Renal pelvis (tissue), 4 donors: ENCODE data around the gene DLGAP1. TPM values are rescaled to one million over a fixed set of nuclear protein-coding genes. Genes with fewer than 3 reads are reported as not detected.
"Not testable (repeated sequence)": the region's sequence is repeated elsewhere in the genome, so short reads cannot be mapped to it uniquely, and the experiment has no call there.

Experiments used
- DNase-seq: peaks from one replicate; pipeline ENCODE4 v3.0.0-alpha.2; 2013
- polyA plus RNA-seq, 3 donors: library from polyadenylated mRNA; unstranded; fragments of 120-200 nt; gene quantifications; one replicate each; pipeline ENCODE4 v1.2.1, GENCODE V29; 2013; ENCODE audit not compliant: insufficient read length in 3 of 3

DLGAP1 gene
- polyA plus RNA-seq, 3 donors, result 4.7 to 5.1 (median 5.0) TPM

- DNase-seq, result not testable (repeated sequence)
Observed at GRCh38 chr18:4287340-4287739, 167.8 kb downstream of the DLGAP1 start.

- no peak for DNase-seq
Observed at GRCh38 chr18:4286256-4286655, 168.9 kb downstream of the DLGAP1 start.

DNA sequence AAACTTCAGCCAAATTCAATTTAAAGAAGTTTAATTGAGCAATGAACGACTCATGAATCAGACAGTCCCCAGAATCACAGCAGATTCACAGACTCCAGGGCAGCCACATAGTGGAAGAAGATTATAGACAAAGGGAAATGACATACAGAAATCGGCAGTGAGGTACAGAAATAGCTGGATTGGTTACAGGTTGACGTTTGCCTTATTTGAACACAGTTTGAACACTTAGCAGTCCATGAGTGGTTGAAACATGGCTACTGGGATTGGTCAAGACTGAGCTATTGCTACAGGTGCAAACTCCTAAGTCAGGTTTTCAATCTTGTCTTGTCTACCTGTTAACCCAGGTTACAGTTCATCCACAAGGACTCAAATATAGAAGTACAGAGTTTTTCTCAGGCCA lies 169.6 kb downstream of the DLGAP1 start:
- DNase-seq, result no peak

DNA sequence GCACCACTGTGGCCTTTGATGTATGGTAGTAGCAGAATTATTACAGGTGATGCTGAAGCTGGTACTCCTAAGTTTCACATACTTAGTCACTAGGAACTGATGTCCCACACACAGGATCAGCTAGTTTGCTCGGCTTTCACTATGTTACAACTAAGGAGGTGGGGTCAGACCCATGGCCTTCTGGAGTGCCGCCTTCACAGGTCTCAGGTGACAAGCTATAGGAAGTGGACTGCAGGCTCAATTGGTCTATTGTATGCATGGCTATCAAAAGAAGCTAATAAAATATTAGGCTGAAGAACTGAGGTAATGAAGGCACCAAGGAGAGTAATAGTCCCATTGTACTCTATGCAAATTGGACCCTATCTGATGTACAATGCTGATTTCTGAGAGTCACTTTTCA lies 170.6 kb downstream of the DLGAP1 start:
- no peak for DNase-seq

GRCh38 chr18:4283746-4284291 lies 171.3 kb downstream of the DLGAP1 start:
- DNase-seq, result no peak

- DNase-seq, result no peak
Observed at GRCh38 chr18:4282954-4283353, 172.2 kb downstream of the DLGAP1 start.

DNA sequence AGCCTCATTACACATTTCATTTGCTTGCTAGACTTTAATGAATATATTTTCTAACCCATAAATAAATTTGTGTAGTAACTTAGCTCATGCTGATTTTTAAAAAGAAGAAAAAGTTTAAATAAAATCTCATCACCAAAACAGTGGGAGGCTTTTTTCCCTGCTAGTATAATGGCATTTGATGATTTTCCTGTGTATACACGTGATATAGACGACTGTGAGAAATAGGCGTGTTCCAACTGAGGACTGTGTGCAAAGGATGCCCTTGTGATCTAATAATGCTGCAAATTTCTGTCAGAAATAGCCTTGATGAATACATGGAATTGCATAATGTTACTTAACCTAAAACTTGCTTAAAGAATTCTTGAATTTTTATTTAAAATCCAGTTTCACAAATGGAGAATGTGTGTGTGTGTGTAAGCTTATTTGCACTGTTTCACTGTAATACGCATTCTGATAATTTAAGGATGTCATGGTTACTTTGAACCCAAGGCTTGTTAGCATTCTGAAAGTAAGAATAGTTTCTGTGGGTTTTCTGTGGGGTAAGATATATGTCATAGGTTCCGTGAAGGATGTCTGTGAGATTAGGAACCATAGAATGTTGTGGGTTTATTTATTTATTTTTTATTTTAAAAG lies 178.0 kb downstream of the DLGAP1 start:
- DNase-seq, result no peak

DNA sequence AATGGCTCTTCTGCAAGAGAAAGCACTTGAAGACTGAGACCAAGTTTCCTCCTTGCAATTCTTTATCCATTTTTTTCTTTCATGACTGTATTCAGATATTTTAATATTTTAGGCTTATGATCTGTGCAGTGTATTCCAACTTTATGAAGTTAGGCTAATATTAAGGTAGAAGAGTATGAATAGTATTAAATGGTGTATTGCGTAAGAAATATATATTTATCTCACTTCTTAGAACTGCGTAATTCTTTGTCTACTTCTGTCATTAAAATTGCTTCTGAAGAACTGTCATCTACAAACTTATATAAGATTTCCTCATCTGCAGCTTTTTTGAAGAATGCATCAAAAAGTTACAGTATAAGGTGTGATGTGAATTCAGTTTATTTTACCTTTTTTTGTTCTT lies 183.2 kb downstream of the DLGAP1 start:
- no peak for DNase-seq

DNA sequence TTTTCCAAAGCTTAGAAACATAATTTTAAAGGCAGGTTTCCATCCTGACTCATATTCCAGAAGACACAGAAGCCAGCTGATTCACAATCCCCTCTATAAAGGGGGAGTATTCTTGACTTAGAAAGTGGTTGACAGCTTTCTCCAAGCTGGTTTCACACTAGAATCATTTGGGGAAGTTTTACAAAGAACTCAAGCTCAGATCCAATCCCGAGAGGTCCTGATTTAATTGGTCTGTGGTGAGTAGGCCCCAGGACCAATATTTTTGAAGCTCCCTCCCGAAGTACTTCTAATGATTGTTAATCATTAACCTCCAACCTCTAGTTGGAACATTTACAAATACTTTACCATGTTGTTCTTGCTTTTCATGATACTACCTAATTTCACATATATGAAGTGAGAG lies 184.1 kb downstream of the DLGAP1 start:
- DNase-seq, result no peak

GRCh38 chr18:4270016-4270415 lies 185.1 kb downstream of the DLGAP1 start:
- DNase-seq, result no peak

DNA sequence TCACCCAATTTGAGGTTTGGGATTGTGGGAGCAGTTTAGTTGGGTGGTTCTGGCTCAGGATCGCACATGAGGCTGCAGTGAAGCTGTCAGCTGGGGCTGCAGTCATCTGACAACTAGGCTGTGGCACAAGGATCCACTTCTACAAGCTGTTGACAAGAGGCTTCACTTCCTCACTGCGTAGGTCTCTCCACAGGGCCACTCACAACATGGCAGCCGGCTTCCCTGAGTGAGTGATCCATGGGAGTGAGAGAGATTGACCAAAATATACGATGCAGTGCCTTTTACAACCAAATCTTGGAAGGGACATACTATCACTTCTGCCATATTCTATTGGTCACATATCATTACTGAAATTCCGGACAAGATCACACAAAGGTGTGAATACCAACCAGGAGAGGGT lies 187.5 kb downstream of the DLGAP1 start:
- DNase-seq, result no peak

- DNase-seq, result no peak
Observed at GRCh38 chr18:4264347-4264791, 190.7 kb downstream of the DLGAP1 start.

GRCh38 chr18:4260107-4260506 lies 195.0 kb downstream of the DLGAP1 start:
- DNase-seq, result no peak

- DNase-seq, result no peak
Observed at GRCh38 chr18:4256766-4257417, 198.2 kb downstream of the DLGAP1 start.

- DNase-seq, result no peak
Observed at GRCh38 chr18:4254840-4255239, 200.3 kb downstream of the DLGAP1 start.

DNA sequence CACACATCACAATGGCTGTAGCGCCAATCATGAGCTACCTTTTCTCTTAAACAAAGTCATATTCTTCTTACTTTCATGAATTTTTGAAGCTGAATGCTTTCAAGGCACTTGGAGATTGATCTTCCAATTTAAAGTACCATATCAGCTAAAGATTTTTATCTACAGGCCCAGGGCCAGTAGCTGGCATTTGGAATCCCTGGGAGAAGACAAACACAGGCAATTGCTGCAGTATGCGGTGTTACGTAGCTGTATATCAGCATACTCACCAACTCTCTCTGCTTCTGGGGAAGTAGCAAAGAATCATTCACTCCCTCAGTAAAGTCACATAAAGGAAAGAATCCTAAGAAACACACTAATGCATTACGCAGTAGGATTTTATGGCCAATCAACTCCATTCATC lies 202.3 kb downstream of the DLGAP1 start:
- DNase-seq, result no peak

- DNase-seq, result no peak
Observed at GRCh38 chr18:4251873-4252272, 203.2 kb downstream of the DLGAP1 start.

DNA sequence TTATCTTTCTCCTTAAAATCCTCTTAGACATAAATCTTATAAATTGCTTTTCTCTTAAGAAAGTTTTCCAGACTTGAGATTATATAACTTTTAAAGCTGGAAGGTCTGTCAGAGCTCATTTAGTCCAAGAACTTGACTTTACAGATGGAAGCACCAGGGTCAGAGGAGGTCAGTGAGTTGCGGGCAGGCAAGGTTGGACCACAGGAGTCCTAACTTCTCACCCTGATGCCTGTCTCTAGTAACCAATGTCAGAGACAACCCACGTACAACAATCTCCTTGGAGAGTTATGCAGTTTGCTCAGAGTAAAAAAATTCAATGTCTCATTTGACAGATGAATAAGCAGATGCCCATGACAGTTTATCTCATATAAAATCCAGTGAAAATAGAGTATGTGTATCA lies 203.9 kb downstream of the DLGAP1 start:
- no peak for DNase-seq

- DNase-seq, result no peak
Observed at GRCh38 chr18:4250141-4250540, 205.0 kb downstream of the DLGAP1 start.

GRCh38 chr18:4248686-4249085 lies 206.4 kb downstream of the DLGAP1 start:
- no peak for DNase-seq

- DNase-seq, result no peak
Observed at GRCh38 chr18:4246374-4246773, 208.7 kb downstream of the DLGAP1 start.

DNA sequence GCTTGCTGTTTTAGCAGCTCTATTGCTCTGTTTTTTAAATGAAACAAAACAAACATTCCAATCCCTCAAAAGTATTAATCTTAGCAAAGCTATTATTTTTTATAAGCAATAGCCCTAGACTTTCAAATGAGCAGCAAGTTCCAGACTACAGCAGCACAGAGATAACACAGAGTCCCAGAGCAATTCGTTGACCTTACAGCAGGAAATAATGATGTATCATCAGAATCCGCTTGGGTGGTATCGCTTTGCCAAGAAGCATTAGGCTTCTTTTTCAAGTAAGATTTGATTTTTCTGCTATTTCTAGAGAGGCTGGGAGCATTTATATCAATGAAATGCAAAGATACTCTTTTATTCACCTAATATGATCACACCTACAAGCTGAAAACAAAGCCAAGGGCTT lies 209.7 kb downstream of the DLGAP1 start:
- DNase-seq, result no peak

DNA sequence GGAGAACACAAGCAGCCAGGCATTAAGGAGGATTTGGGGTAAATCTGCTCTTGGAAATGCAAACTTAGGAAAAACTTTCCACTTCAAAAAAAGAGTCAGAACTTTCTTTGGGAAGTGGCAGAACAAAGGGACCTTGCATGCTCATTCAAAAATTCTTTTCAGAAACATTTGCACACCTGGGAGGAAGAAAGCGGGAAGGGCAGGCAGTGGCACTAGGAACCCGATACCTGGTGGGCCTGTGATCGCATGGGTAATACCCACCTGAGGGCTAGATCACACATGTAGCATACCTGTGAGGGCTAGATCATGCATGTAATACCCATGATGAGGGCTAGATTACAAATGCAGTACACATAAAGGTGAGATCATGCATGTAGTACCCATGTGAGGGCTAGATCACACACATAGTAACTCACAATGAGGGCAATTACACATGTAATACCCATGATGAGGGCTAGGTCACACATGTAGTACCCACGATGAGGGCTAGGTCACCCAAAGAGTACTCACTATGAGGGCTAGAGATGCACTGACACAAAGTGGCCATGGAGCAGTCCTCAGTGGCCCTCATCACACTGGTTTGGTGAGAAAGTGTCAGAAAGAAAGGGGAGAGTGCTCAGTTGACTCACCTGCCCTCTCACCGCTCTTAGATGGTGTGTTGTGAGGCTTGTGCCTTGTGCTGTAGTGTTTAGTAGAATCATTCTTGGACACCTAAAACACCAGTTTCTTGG lies 212.5 kb downstream of the DLGAP1 start:
- no peak for DNase-seq
